SK-N-SH (cell line): Measurements from ENCODE around the gene GPRC5B.

Experiments
- CHD2 ChIP-seq: fragments of 150-350 bp; IDR thresholded peaks from 2 replicates; pipeline ENCODE4 v1.6.1; 2018; ENCODE audit warnings: low read length; ENCODE audit not compliant: partially characterized antibody
- GABPA ChIP-seq: IDR thresholded peaks from 2 replicates; pipeline ENCODE4 v1.4.0; 2012; ENCODE audit warnings: low read depth, mild to moderate bottlenecking
- JUND ChIP-seq: IDR thresholded peaks from 2 replicates; pipeline ENCODE4 v1.4.0; 2012
- POLR2AphosphoS5 ChIP-seq: IDR thresholded peaks from 2 replicates; pipeline ENCODE4 v1.6.1; 2012; ENCODE audit warnings: low read depth, low read length
- SMC3 ChIP-seq: IDR thresholded peaks from 2 replicates; pipeline ENCODE4 v1.6.1; 2012; ENCODE audit warnings: low read depth, low read length, improper control_type of control experiment
- TF ChIP-seq, protein P1 (sequence below): fragments of 150-350 bp; IDR thresholded peaks from 2 replicates; pipeline ENCODE4 v1.6.1; 2017; ENCODE audit warnings: antibody characterized with exemption, low read length, low read depth, borderline replicate concordance

DNA sequence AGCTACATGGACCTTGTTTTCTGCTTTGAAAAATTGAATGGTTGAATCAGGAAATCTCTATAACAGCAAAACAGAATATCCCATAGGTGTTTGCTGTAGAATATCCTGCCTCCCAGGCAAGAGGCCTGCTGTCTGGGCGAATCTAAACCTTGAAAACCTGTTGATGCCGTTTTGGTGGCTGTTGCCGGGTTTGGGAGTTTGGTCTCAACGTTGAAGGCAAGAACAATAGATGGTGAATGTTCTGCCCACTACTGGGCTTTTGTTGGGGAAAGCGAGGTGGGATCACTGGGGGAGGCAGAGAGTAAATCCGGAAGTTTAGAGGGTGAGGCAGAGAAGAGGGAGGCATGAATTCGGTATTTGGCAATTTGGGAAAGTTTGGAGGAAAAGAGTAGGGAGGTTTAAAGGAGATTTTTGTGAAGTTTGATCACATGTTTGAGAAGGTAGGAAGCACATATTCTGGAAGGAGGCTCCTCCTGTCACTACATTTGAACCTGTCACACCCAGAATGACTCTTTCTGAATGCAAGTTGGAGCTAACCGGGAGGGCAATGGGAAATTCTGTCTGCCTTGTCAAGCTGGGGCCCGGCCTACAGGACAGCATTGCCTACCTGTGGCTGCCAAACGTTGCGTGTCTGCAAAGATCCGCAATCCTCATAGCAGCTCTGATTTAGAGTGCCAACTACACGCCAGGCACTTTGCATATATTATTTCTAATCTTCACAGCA, 46.5 kb downstream of the GPRC5B start:
- TF ChIP-seq POLR2AphosphoS5, result no peak
- no peak for TF ChIP-seq GABPA
- no peak for TF ChIP-seq JUND
- no peak for TF ChIP-seq CHD2
- TF ChIP-seq, protein P1, sequence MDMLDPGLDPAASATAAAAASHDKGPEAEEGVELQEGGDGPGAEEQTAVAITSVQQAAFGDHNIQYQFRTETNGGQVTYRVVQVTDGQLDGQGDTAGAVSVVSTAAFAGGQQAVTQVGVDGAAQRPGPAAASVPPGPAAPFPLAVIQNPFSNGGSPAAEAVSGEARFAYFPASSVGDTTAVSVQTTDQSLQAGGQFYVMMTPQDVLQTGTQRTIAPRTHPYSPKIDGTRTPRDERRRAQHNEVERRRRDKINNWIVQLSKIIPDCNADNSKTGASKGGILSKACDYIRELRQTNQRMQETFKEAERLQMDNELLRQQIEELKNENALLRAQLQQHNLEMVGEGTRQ, result no peak
- TF ChIP-seq SMC3, result no peak
